Activated naive CD4-positive, alpha-beta T cell treated with anti-CD3 and anti-CD28 coated beads, Interleukin-2, amount 50 U/mL, for 16 hours (primary cell): ENCODE results near the gene QRFPR.
A peak's percentile ranks its signal among the peaks of the same experiment; 100 is the strongest.
"Not testable (repeated sequence)": the region's sequence is repeated elsewhere in the genome, so short reads cannot be mapped to it uniquely, and the experiment has no call there.

Experiments
- DNase-seq: peaks from one replicate; pipeline ENCODE4 v3.0.0-alpha.2; 2020

The QRFPR gene

GRCh38 chr4:121338518-121338917 is 42.3 kb downstream of the QRFPR start:
- no peak for DNase-seq

- DNase-seq = peak; percentile 9
These were observed 44.1 kb downstream of the QRFPR start for GRCh38 chr4:121336706-121337105.

GRCh38 chr4:121330180-121330665 is 50.6 kb downstream of the QRFPR start:
- no peak for DNase-seq

DNA sequence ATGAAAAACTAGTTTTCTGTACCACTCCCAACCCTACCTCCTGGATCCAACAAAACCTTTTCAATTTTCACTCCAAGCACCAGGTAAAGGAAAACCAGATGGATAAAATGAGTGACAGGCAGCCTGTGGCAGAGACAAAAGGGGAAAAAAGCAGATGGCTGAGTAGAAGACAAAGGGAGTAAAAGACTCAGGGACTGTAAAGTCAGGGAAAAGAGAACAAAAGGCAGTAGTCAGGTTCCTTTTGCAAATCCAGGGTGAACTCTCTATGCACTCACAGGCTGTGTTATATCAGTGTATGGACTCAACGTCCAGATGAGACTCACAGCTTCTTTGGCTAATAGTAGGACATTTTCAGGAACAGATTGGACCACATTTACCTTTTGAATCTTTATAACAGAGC is 54.2 kb downstream of the QRFPR start:
- DNase-seq = no peak

GRCh38 chr4:121324331-121324730 is 56.5 kb downstream of the QRFPR start:
- DNase-seq = no peak

- DNase-seq = no peak
These were observed 59.4 kb downstream of the QRFPR start for GRCh38 chr4:121321466-121321865.

DNA sequence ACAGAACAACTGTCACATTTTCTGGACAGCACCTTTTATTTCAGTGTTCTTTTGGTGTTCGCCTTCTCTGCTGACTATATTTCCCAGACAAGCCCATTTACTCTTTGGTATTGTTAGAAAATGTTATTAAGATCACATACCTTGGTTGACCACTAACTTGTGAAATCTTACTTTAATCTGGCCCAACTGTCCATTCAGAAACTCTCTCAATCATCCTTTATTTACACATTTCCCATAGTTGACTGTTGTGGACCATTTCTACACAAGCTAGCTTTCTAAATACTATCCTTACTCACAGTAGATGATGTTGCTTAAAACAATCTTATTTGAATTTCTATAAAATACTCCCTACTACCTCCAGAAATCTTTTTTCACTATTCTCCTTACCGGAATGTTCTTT is 64.7 kb downstream of the QRFPR start:
- DNase-seq = no peak

DNA sequence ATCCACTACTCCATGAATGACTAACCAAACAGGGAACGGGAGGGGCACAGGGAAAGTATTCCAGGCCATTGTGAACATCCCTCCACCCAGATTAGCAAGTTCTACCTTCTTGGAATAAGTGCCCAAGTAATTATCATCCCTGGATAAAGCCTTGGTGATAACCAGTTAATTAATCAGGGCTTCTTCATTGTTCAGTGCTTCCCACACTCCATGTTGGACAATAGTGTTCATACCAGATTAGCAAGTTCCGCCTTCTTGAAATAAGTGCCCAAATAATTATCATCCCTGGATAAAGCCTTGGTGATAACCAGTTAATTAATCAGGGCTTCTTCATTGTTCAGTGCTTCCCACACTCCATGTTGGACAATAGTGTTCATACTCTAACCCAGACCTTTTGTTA is 67.4 kb downstream of the QRFPR start:
- not testable (repeated sequence) for DNase-seq

DNA sequence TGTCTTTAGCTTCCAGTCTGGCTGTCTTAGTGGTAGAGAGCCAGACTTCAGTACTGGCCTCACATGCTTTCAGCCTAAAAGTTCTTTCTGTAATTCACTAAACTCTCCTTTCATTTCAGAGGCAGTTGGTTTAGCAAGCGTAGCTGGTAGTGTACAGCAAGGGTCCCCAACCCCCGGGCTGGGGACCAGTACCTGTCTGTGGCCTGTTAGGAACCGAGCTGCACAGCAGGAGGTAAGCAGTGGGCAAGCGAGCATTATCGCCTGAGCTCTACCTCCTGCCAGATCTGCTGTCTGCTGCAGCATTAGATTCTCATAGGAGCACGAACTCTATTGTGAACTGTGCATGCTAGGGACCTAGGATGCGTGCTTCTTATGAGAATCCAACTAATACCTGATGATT is 72.0 kb downstream of the QRFPR start:
- no peak for DNase-seq

- no peak for DNase-seq
These were observed 72.5 kb downstream of the QRFPR start for GRCh38 chr4:121308328-121308663.

DNA sequence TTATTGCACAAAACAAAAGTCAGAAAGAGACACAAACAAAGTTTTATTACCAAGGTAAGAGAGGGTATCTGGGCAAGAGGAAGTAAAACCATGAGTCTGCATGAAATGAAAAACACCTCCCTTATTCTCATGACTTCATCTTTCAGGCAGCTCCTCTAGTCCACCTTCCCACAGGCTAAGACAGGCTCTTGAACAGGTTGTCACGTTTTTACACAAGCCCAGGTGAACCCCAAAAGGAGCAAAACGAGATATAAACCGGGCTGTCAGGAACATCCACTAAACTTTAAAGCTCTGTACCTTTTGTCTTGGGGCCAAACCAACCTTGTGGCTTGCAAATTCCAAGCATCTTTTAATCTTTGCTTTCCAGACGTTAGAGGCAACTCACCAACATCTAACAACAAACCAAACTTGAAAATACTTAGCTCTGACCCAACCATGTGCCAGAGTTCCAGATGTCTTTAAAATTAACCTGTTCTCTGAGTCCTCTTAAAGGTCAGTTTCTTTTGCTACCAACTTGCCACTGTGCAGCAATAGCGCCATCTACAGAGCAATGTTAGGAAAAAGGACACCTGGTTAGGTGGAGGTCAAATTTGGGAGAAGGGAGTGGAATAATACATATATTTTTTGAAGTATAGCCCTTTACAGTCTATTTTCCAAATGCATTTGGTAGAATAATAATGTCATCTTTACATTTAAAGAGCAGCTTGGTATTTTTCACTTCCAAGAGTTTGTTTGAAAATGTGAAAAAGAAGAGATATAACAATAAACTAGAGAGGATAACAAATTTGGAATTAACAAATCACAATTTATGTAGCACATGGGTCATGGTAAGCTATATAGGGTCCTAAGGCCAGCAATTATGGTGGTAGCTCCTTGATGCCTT is 73.1 kb downstream of the QRFPR start:
- DNase-seq = peak; percentile 40

GRCh38 chr4:121306931-121307330 is 73.9 kb downstream of the QRFPR start:
- no peak for DNase-seq

DNA sequence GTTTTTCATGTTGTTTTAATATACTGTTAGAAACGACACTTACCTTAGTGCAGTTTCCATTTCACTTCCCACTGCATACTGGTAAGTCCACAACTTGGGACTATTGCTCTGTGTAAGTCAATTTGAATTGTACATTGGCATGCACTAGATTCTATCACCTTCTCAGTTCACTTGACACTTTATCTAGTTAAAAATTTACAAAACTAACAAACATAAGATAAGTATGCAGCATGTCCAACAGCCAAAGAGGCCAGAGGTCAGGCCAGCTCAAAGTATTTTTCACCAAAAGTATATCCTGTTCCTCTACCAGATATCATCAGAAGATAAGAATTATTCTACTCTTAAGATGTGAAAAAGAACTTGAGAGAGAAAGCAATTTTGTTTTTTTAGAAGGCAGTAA is 75.9 kb downstream of the QRFPR start:
- no peak for DNase-seq

GRCh38 chr4:121299367-121299766 is 81.5 kb downstream of the QRFPR start:
- no peak for DNase-seq

GRCh38 chr4:121283319-121283718 is 97.5 kb downstream of the QRFPR start:
- DNase-seq = no peak

DNA sequence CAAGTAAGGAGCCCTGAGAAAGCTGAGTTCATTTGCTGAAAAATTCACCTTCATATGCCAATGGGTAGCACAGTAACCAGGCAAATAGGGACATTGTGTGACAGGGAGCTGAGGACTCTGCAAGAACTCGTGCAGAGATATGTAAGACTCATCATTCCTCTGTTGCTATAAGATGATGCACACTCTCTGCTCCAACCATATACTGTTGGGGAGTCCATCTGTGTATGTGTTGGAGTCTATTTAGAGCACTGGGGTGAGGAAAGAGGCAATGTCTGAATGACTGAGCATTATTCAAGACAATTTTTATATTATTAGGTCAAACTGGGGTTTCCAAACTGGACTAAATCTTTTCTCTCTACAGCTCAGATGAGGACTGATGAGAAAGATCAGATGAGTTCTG is 100.4 kb downstream of the QRFPR start:
- no peak for DNase-seq

GRCh38 chr4:121278811-121279368 is 101.9 kb downstream of the QRFPR start:
- DNase-seq = no peak
